ENCODE results near the gene FAM53C.
"Not testable (repeated sequence)": the region's sequence is repeated elsewhere in the genome, so short reads cannot be mapped to it uniquely, and the experiment has no call there.

FAM53C gene

GRCh38 chr5:138369261-138369660 lies 31.2 kb downstream of the FAM53C start:
- no peak overlapping the region for H3K4me3 ChIP-seq (ENCODE audit: low read length in 2 of 2)
- peaks cover 2 to 5% of the 10 kb centered on the region in 2 donors for H3K36me3 ChIP-seq (ENCODE audit: control insufficient read depth in 2 of 2, insufficient read depth in 2 of 2, low read length in 2 of 2)
- no peak overlapping the region for H3K9ac ChIP-seq (ENCODE audit: low read length in 2 of 2)
- peaks cover 9% of the 10 kb centered on the region for H3K4me1 ChIP-seq (ENCODE audit: control insufficient read depth, insufficient read depth, low read length)
- no peaks in the 10 kb centered on the region for H3K27me3 ChIP-seq (ENCODE audit: control insufficient read depth in 1 of 2, insufficient read depth in 2 of 2, low read length in 2 of 2)
- no peaks in the 10 kb centered on the region for H3K9me3 ChIP-seq (ENCODE audit: control insufficient read depth in 2 of 2, low read length in 2 of 2)
- no peak overlapping the region for H3K27ac ChIP-seq (ENCODE audit: low read length)

DNA sequence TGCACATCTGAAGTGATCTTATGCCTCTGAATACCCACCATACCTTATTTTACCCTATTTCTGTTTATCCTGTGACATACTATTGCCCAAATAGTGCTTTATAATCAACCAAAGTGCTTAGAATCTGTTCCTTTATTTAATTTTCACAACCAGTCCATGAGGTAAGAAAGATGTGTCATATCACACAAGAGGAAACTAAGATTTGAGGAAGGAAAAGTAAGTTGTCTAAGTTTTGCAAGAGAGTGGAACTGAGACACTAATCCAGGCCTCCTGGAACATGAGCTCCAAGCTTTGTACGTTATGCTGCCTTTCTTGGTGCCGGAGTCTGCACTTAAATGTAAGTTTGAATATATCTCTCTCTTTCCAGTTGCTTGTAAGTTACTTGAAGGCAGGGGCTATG lies 31.6 kb downstream of the FAM53C start:
- H3K4me1 ChIP-seq (ENCODE audit: control insufficient read depth, insufficient read depth, low read length) = peaks cover 9% of the 10 kb centered on the region
- no peaks in the 10 kb centered on the region for H3K9me3 ChIP-seq (ENCODE audit: control insufficient read depth in 2 of 2, low read length in 2 of 2)
- no peak overlapping the region for H3K9ac ChIP-seq (ENCODE audit: low read length in 2 of 2)
- H3K36me3 ChIP-seq (ENCODE audit: control insufficient read depth in 2 of 2, insufficient read depth in 2 of 2, low read length in 2 of 2) = peaks cover 2 to 5% of the 10 kb centered on the region in 2 donors
- no peaks in the 10 kb centered on the region for H3K27me3 ChIP-seq (ENCODE audit: control insufficient read depth in 1 of 2, insufficient read depth in 2 of 2, low read length in 2 of 2)
- H3K4me3 ChIP-seq (ENCODE audit: low read length in 2 of 2) = no peak overlapping the region
- H3K27ac ChIP-seq (ENCODE audit: low read length) = no peak overlapping the region

- no peaks in the 10 kb centered on the region for H3K27me3 ChIP-seq (ENCODE audit: control insufficient read depth in 1 of 2, insufficient read depth in 2 of 2, low read length in 2 of 2)
- no peak overlapping the region for H3K9ac ChIP-seq (ENCODE audit: low read length in 2 of 2)
- peaks cover 9% of the 10 kb centered on the region for H3K4me1 ChIP-seq (ENCODE audit: control insufficient read depth, insufficient read depth, low read length)
- H3K9me3 ChIP-seq (ENCODE audit: control insufficient read depth in 2 of 2, low read length in 2 of 2) = no peaks in the 10 kb centered on the region
- H3K4me3 ChIP-seq (ENCODE audit: low read length in 2 of 2) = no peak overlapping the region
- peaks cover 2 to 8% of the 10 kb centered on the region in 2 donors for H3K36me3 ChIP-seq (ENCODE audit: control insufficient read depth in 2 of 2, insufficient read depth in 2 of 2, low read length in 2 of 2)
- no peak overlapping the region for H3K27ac ChIP-seq (ENCODE audit: low read length)
Measured at GRCh38 chr5:138370537-138370936, 32.5 kb downstream of the FAM53C start.

GRCh38 chr5:138371454-138371853 lies 33.4 kb downstream of the FAM53C start:
- Histone ChIP-seq H3K9me3 (ENCODE audit: control insufficient read depth in 2 of 2, low read length in 2 of 2) (no peaks in the 10 kb centered on the region), H3K27me3 (ENCODE audit: control insufficient read depth in 1 of 2, insufficient read depth in 2 of 2, low read length in 2 of 2) (no peaks in the 10 kb centered on the region), H3K4me1 (ENCODE audit: control insufficient read depth, insufficient read depth, low read length) (peaks cover 8% of the 10 kb centered on the region), H3K27ac (ENCODE audit: low read length) (no peak overlapping the region), H3K4me3 (ENCODE audit: low read length in 2 of 2) (no peak overlapping the region), H3K9ac (ENCODE audit: low read length in 2 of 2) (no peak overlapping the region), H3K36me3 (ENCODE audit: control insufficient read depth in 2 of 2, insufficient read depth in 2 of 2, low read length in 2 of 2) (peaks cover 2 to 10% of the 10 kb centered on the region in 2 donors)

- peaks cover 6% of the 10 kb centered on the region for H3K4me1 ChIP-seq (ENCODE audit: control insufficient read depth, insufficient read depth, low read length)
- H3K9ac ChIP-seq (ENCODE audit: low read length in 2 of 2) = no peak overlapping the region
- no peak overlapping the region for H3K27ac ChIP-seq (ENCODE audit: low read length)
- H3K4me3 ChIP-seq (ENCODE audit: low read length in 2 of 2) = no peak overlapping the region
- H3K9me3 ChIP-seq (ENCODE audit: control insufficient read depth in 2 of 2, low read length in 2 of 2) = no peaks in the 10 kb centered on the region
- H3K27me3 ChIP-seq (ENCODE audit: control insufficient read depth in 1 of 2, insufficient read depth in 2 of 2, low read length in 2 of 2) = no peaks in the 10 kb centered on the region
- H3K36me3 ChIP-seq (ENCODE audit: control insufficient read depth in 2 of 2, insufficient read depth in 2 of 2, low read length in 2 of 2) = peaks cover 3 to 15% of the 10 kb centered on the region in 2 donors
Measured at GRCh38 chr5:138372225-138372624, 34.2 kb downstream of the FAM53C start.

GRCh38 chr5:138372653-138373052 lies 34.6 kb downstream of the FAM53C start:
- no peak overlapping the region for H3K9ac ChIP-seq (ENCODE audit: low read length in 2 of 2)
- H3K36me3 ChIP-seq (ENCODE audit: control insufficient read depth in 2 of 2, insufficient read depth in 2 of 2, low read length in 2 of 2) = peaks cover 7 to 15% of the 10 kb centered on the region in 2 donors
- no peaks in the 10 kb centered on the region for H3K9me3 ChIP-seq (ENCODE audit: control insufficient read depth in 2 of 2, low read length in 2 of 2)
- peaks cover 6% of the 10 kb centered on the region for H3K4me1 ChIP-seq (ENCODE audit: control insufficient read depth, insufficient read depth, low read length)
- no peak overlapping the region for H3K4me3 ChIP-seq (ENCODE audit: low read length in 2 of 2)
- H3K27ac ChIP-seq (ENCODE audit: low read length) = no peak overlapping the region
- H3K27me3 ChIP-seq (ENCODE audit: control insufficient read depth in 1 of 2, insufficient read depth in 2 of 2, low read length in 2 of 2) = no peaks in the 10 kb centered on the region

- Histone ChIP-seq H3K27ac (ENCODE audit: low read length) (no peak overlapping the region), H3K4me1 (ENCODE audit: control insufficient read depth, insufficient read depth, low read length) (no peaks in the 10 kb centered on the region), H3K4me3 (ENCODE audit: low read length in 2 of 2) (no peak overlapping the region), H3K27me3 (ENCODE audit: control insufficient read depth in 1 of 2, insufficient read depth in 2 of 2, low read length in 2 of 2) (no peaks in the 10 kb centered on the region), H3K9ac (ENCODE audit: low read length in 2 of 2) (no peak overlapping the region), H3K9me3 (ENCODE audit: control insufficient read depth in 2 of 2, low read length in 2 of 2) (no peaks in the 10 kb centered on the region), H3K36me3 (ENCODE audit: control insufficient read depth in 2 of 2, insufficient read depth in 2 of 2, low read length in 2 of 2) (peaks cover 25 to 48% of the 10 kb centered on the region in 2 donors)
Measured at GRCh38 chr5:138382347-138382746, 44.3 kb downstream of the FAM53C start.

DNA sequence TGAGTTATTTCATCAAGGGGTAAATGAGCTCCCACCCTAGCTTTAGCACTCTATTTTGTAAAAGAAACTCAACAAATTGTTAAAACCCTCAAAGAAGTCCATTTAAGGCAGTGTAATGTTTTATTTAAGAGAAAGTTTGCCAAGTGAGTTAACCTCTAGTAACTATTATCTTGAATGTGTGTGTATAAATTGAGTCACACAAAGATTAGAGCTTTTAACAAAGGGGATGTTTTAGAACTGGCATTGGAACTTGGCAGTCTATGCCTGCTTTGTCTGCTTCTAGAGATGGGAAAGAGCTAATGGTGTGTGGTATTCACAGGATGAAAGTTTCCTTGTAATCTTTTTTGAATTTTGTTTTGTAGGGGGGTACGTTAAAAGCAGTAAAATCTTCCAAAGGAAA lies 47.6 kb downstream of the FAM53C start:
- Histone ChIP-seq H3K4me3 (ENCODE audit: low read length in 2 of 2) (no peak overlapping the region), H3K27ac (ENCODE audit: low read length) (no peak overlapping the region), H3K36me3 (ENCODE audit: control insufficient read depth in 2 of 2, insufficient read depth in 2 of 2, low read length in 2 of 2) (peaks cover 26 to 38% of the 10 kb centered on the region in 2 donors), H3K9me3 (ENCODE audit: control insufficient read depth in 2 of 2, low read length in 2 of 2) (no peaks in the 10 kb centered on the region), H3K9ac (ENCODE audit: low read length in 2 of 2) (no peak overlapping the region), H3K27me3 (ENCODE audit: control insufficient read depth in 1 of 2, insufficient read depth in 2 of 2, low read length in 2 of 2) (no peaks in the 10 kb centered on the region), H3K4me1 (ENCODE audit: control insufficient read depth, insufficient read depth, low read length) (no peaks in the 10 kb centered on the region)

GRCh38 chr5:138386290-138386689 lies 48.2 kb downstream of the FAM53C start:
- no peak overlapping the region for H3K9ac ChIP-seq (ENCODE audit: low read length in 2 of 2)

GRCh38 chr5:138389332-138389731 lies 51.3 kb downstream of the FAM53C start:
- Histone ChIP-seq H3K9me3 (ENCODE audit: control insufficient read depth in 2 of 2, low read length in 2 of 2) (no peaks in the 10 kb centered on the region), H3K27me3 (ENCODE audit: control insufficient read depth in 1 of 2, insufficient read depth in 2 of 2, low read length in 2 of 2) (no peaks in the 10 kb centered on the region), H3K4me3 (ENCODE audit: low read length in 2 of 2) (no peak overlapping the region), H3K36me3 (ENCODE audit: control insufficient read depth in 2 of 2, insufficient read depth in 2 of 2, low read length in 2 of 2) (peaks cover 44 to 54% of the 10 kb centered on the region in 2 donors), H3K9ac (ENCODE audit: low read length in 2 of 2) (no peak overlapping the region), H3K4me1 (ENCODE audit: control insufficient read depth, insufficient read depth, low read length) (peaks cover 4% of the 10 kb centered on the region), H3K27ac (ENCODE audit: low read length) (no peak overlapping the region)

More at GRCh38 chr5:138386290-138386689, 48.2 kb downstream of the FAM53C start:
- no peaks in the 10 kb centered on the region for H3K4me1 ChIP-seq (ENCODE audit: control insufficient read depth, insufficient read depth, low read length)
- H3K27ac ChIP-seq (ENCODE audit: low read length) = no peak overlapping the region
- no peaks in the 10 kb centered on the region for H3K27me3 ChIP-seq (ENCODE audit: control insufficient read depth in 1 of 2, insufficient read depth in 2 of 2, low read length in 2 of 2)
- no peak overlapping the region for H3K4me3 ChIP-seq (ENCODE audit: low read length in 2 of 2)
- H3K9me3 ChIP-seq (ENCODE audit: control insufficient read depth in 2 of 2, low read length in 2 of 2) = no peaks in the 10 kb centered on the region
- H3K36me3 ChIP-seq (ENCODE audit: control insufficient read depth in 2 of 2, insufficient read depth in 2 of 2, low read length in 2 of 2) = peaks cover 32 to 41% of the 10 kb centered on the region in 2 donors

GRCh38 chr5:138389911-138390310 lies 51.8 kb downstream of the FAM53C start:
- H3K9ac ChIP-seq (ENCODE audit: low read length in 2 of 2); H3K9me3 ChIP-seq (ENCODE audit: control insufficient read depth in 2 of 2, low read length in 2 of 2); H3K4me3 ChIP-seq (ENCODE audit: low read length in 2 of 2); H3K27me3 ChIP-seq (ENCODE audit: control insufficient read depth in 1 of 2, insufficient read depth in 2 of 2, low read length in 2 of 2); H3K4me1 ChIP-seq (ENCODE audit: control insufficient read depth, insufficient read depth, low read length); H3K27ac ChIP-seq (ENCODE audit: low read length): not testable (repeated sequence)
- peaks cover 44 to 57% of the 10 kb centered on the region in 2 donors for H3K36me3 ChIP-seq (ENCODE audit: control insufficient read depth in 2 of 2, insufficient read depth in 2 of 2, low read length in 2 of 2)

Measured in stomach smooth muscle (tissue), 2 donors.